Measurements from ENCODE around the gene CNGA1.
A peak's percentile ranks its signal among the peaks of the same experiment; 100 is the strongest.

Gene CNGA1

GRCh38 chr4:48058617-48059530 lies 42.4 kb upstream of the CNGA1 start:
- no peak overlapping the region for H4K8ac ChIP-seq (ENCODE audit: low read depth, low read length)
- H3K18ac ChIP-seq (ENCODE audit: low read length), result no peak overlapping the region
- H3K27me3 ChIP-seq (ENCODE audit: control insufficient read depth in 3 of 3, insufficient read depth in 3 of 3, low read depth in 1 of 3, low read length in 3 of 3), result no peaks in the 10 kb centered on the region
- H2BK12ac ChIP-seq (ENCODE audit: low read length), result no peak overlapping the region
- no peak overlapping the region for H3K4ac ChIP-seq (ENCODE audit: low read length)
- no CpG with 5 or more reads among the region's 5 CpGs for WGBS, 2 donors (ENCODE audit: extremely low coverage in 2 of 2, insufficient read length in 2 of 2, insufficient replicate concordance in 1 of 2)
- peaks cover 0 to 3% of the 10 kb centered on the region in 2 donors for H3K9me3 ChIP-seq (replicated peaks in 1 of 2; ENCODE audit: control insufficient read depth in 2 of 2, insufficient read depth in 1 of 2, low read depth in 1 of 2, low read length in 2 of 2)
- H2AFZ ChIP-seq (ENCODE audit: low read length), result no peak overlapping the region
- H2BK120ac ChIP-seq (ENCODE audit: low read depth, low read length), result no peak overlapping the region
- no peaks in the 10 kb centered on the region for H3K79me1 ChIP-seq (ENCODE audit: low read depth, low read length)
- no peak overlapping the region for H3K4me2 ChIP-seq (ENCODE audit: insufficient read depth, low read length, poor library complexity, severe bottlenecking)
- no peak overlapping the region for H2AK5ac ChIP-seq (ENCODE audit: low read depth, low read length)
- H3K27ac ChIP-seq (replicated peaks; ENCODE audit: low read length), result no peak overlapping the region
- H3K4me1 ChIP-seq (ENCODE audit: control insufficient read depth in 2 of 2, insufficient read depth in 1 of 2, low read depth in 1 of 2, low read length in 2 of 2), result peaks cover 0 to 8% of the 10 kb centered on the region in 2 donors
- no peak overlapping the region for H3K23ac ChIP-seq (ENCODE audit: low read depth, low read length, poor library complexity)
- DNase-seq (ENCODE audit: low spot score), result no peak
- H2BK15ac ChIP-seq (ENCODE audit: low read length), result no peak overlapping the region
- H3K4me3 ChIP-seq (ENCODE audit: low read length in 2 of 2), result peak overlapping the region in 1 of 2 donors; percentile 6
- H2BK5ac ChIP-seq (ENCODE audit: low read length), result no peak overlapping the region
- H4K91ac ChIP-seq (ENCODE audit: low read depth, low read length, poor library complexity), result no peak overlapping the region
- H3K9ac ChIP-seq (ENCODE audit: low read depth, low read length, poor library complexity), result no peak overlapping the region
- H3K14ac ChIP-seq (ENCODE audit: low read length), result no peak overlapping the region
- no peaks in the 10 kb centered on the region for H3K36me3 ChIP-seq (replicated peaks in 1 of 2; ENCODE audit: control insufficient read depth in 2 of 2, insufficient read depth in 2 of 2, low read length in 2 of 2)

- H3K4ac ChIP-seq (ENCODE audit: low read length), result no peak overlapping the region
- H3K27ac ChIP-seq (replicated peaks; ENCODE audit: low read length), result no peak overlapping the region
- H3K14ac ChIP-seq (ENCODE audit: low read length), result no peak overlapping the region
- H3K4me1 ChIP-seq (ENCODE audit: control insufficient read depth in 2 of 2, insufficient read depth in 1 of 2, low read depth in 1 of 2, low read length in 2 of 2), result no peaks in the 10 kb centered on the region
- no peak overlapping the region for H2AFZ ChIP-seq (ENCODE audit: low read length)
- H3K27me3 ChIP-seq (ENCODE audit: control insufficient read depth in 3 of 3, insufficient read depth in 3 of 3, low read depth in 1 of 3, low read length in 3 of 3), result no peaks in the 10 kb centered on the region
- no peak for DNase-seq (ENCODE audit: low spot score)
- no peak overlapping the region for H2AK5ac ChIP-seq (ENCODE audit: low read depth, low read length)
- H3K23ac ChIP-seq (ENCODE audit: low read depth, low read length, poor library complexity), result no peak overlapping the region
- no peak overlapping the region for H2BK12ac ChIP-seq (ENCODE audit: low read length)
- no peak overlapping the region for H2BK15ac ChIP-seq (ENCODE audit: low read length)
- no CpG with 5 or more reads among the region's 1 CpG for WGBS, 2 donors (ENCODE audit: extremely low coverage in 2 of 2, insufficient read length in 2 of 2, insufficient replicate concordance in 1 of 2)
- no peaks in the 10 kb centered on the region for H3K9me3 ChIP-seq (replicated peaks in 1 of 2; ENCODE audit: control insufficient read depth in 2 of 2, insufficient read depth in 1 of 2, low read depth in 1 of 2, low read length in 2 of 2)
- H3K9ac ChIP-seq (ENCODE audit: low read depth, low read length, poor library complexity), result no peak overlapping the region
- no peak overlapping the region for H2BK5ac ChIP-seq (ENCODE audit: low read length)
- no peak overlapping the region for H3K18ac ChIP-seq (ENCODE audit: low read length)
- H2BK120ac ChIP-seq (ENCODE audit: low read depth, low read length), result no peak overlapping the region
- H3K79me1 ChIP-seq (ENCODE audit: low read depth, low read length), result peaks cover 2% of the 10 kb centered on the region
- no peak overlapping the region for H4K91ac ChIP-seq (ENCODE audit: low read depth, low read length, poor library complexity)
- H3K4me2 ChIP-seq (ENCODE audit: insufficient read depth, low read length, poor library complexity, severe bottlenecking), result no peak overlapping the region
- no peaks in the 10 kb centered on the region for H3K36me3 ChIP-seq (replicated peaks in 1 of 2; ENCODE audit: control insufficient read depth in 2 of 2, insufficient read depth in 2 of 2, low read length in 2 of 2)
- H3K4me3 ChIP-seq (ENCODE audit: low read length in 2 of 2), result no peak overlapping the region
- H4K8ac ChIP-seq (ENCODE audit: low read depth, low read length), result no peak overlapping the region
Observed at GRCh38 chr4:48051078-48051477, 34.6 kb upstream of the CNGA1 start.

- Histone ChIP-seq H3K36me3 (replicated peaks in 1 of 2; ENCODE audit: control insufficient read depth in 2 of 2, insufficient read depth in 2 of 2, low read length in 2 of 2) (no peaks in the 10 kb centered on the region), H3K79me1 (ENCODE audit: low read depth, low read length) (peaks cover 2% of the 10 kb centered on the region), H3K18ac (ENCODE audit: low read length) (peak overlapping the region; percentile 51), H2BK15ac (ENCODE audit: low read length) (no peak overlapping the region), H3K4me1 (ENCODE audit: control insufficient read depth in 2 of 2, insufficient read depth in 1 of 2, low read depth in 1 of 2, low read length in 2 of 2) (no peaks in the 10 kb centered on the region), H3K14ac (ENCODE audit: low read length) (no peak overlapping the region), H3K9me3 (replicated peaks in 1 of 2; ENCODE audit: control insufficient read depth in 2 of 2, insufficient read depth in 1 of 2, low read depth in 1 of 2, low read length in 2 of 2) (no peaks in the 10 kb centered on the region), H3K23ac (ENCODE audit: low read depth, low read length, poor library complexity) (peak overlapping the region; percentile 58), H2BK5ac (ENCODE audit: low read length) (no peak overlapping the region), H3K9ac (ENCODE audit: low read depth, low read length, poor library complexity) (no peak overlapping the region), H4K8ac (ENCODE audit: low read depth, low read length) (no peak overlapping the region), H3K4me2 (ENCODE audit: insufficient read depth, low read length, poor library complexity, severe bottlenecking) (no peak overlapping the region), H3K4ac (ENCODE audit: low read length) (no peak overlapping the region), H2AK5ac (ENCODE audit: low read depth, low read length) (no peak overlapping the region), H4K91ac (ENCODE audit: low read depth, low read length, poor library complexity) (no peak overlapping the region), H2BK120ac (ENCODE audit: low read depth, low read length) (no peak overlapping the region), H3K27me3 (ENCODE audit: control insufficient read depth in 3 of 3, insufficient read depth in 3 of 3, low read depth in 1 of 3, low read length in 3 of 3) (no peaks in the 10 kb centered on the region), H2AFZ (ENCODE audit: low read length) (no peak overlapping the region), H2BK12ac (ENCODE audit: low read length) (no peak overlapping the region), H3K4me3 (ENCODE audit: low read length in 2 of 2) (no peak overlapping the region), H3K27ac (replicated peaks; ENCODE audit: low read length) (no peak overlapping the region)
- no CpG with 5 or more reads among the region's 8 CpGs for WGBS, 2 donors (ENCODE audit: extremely low coverage in 2 of 2, insufficient read length in 2 of 2, insufficient replicate concordance in 1 of 2)
- DNase-seq (ENCODE audit: low spot score), result no peak
Observed at GRCh38 chr4:48049483-48049882, 33.0 kb upstream of the CNGA1 start.

GRCh38 chr4:48047896-48048295 lies 31.4 kb upstream of the CNGA1 start:
- Histone ChIP-seq H3K18ac (ENCODE audit: low read length) (no peak overlapping the region), H3K79me1 (ENCODE audit: low read depth, low read length) (peaks cover 2% of the 10 kb centered on the region), H2BK15ac (ENCODE audit: low read length) (no peak overlapping the region), H3K9ac (ENCODE audit: low read depth, low read length, poor library complexity) (no peak overlapping the region), H3K27me3 (ENCODE audit: control insufficient read depth in 3 of 3, insufficient read depth in 3 of 3, low read depth in 1 of 3, low read length in 3 of 3) (no peaks in the 10 kb centered on the region), H4K8ac (ENCODE audit: low read depth, low read length) (no peak overlapping the region), H3K9me3 (replicated peaks in 1 of 2; ENCODE audit: control insufficient read depth in 2 of 2, insufficient read depth in 1 of 2, low read depth in 1 of 2, low read length in 2 of 2) (no peaks in the 10 kb centered on the region), H3K4me2 (ENCODE audit: insufficient read depth, low read length, poor library complexity, severe bottlenecking) (no peak overlapping the region), H2BK12ac (ENCODE audit: low read length) (no peak overlapping the region), H2AFZ (ENCODE audit: low read length) (no peak overlapping the region), H4K91ac (ENCODE audit: low read depth, low read length, poor library complexity) (no peak overlapping the region), H3K36me3 (replicated peaks in 1 of 2; ENCODE audit: control insufficient read depth in 2 of 2, insufficient read depth in 2 of 2, low read length in 2 of 2) (no peaks in the 10 kb centered on the region), H2BK120ac (ENCODE audit: low read depth, low read length) (no peak overlapping the region), H3K4me3 (ENCODE audit: low read length in 2 of 2) (no peak overlapping the region), H3K4me1 (ENCODE audit: control insufficient read depth in 2 of 2, insufficient read depth in 1 of 2, low read depth in 1 of 2, low read length in 2 of 2) (no peaks in the 10 kb centered on the region), H3K23ac (ENCODE audit: low read depth, low read length, poor library complexity) (no peak overlapping the region), H3K27ac (replicated peaks; ENCODE audit: low read length) (no peak overlapping the region), H2BK5ac (ENCODE audit: low read length) (no peak overlapping the region), H3K4ac (ENCODE audit: low read length) (no peak overlapping the region), H3K14ac (ENCODE audit: low read length) (no peak overlapping the region), H2AK5ac (ENCODE audit: low read depth, low read length) (no peak overlapping the region)
- DNase-seq (ENCODE audit: low spot score), result no peak
- no CpG with 5 or more reads among the region's 1 CpG for WGBS, 2 donors (ENCODE audit: extremely low coverage in 2 of 2, insufficient read length in 2 of 2, insufficient replicate concordance in 1 of 2)
